ENCODE data around the gene HPCAL1.

DNA sequence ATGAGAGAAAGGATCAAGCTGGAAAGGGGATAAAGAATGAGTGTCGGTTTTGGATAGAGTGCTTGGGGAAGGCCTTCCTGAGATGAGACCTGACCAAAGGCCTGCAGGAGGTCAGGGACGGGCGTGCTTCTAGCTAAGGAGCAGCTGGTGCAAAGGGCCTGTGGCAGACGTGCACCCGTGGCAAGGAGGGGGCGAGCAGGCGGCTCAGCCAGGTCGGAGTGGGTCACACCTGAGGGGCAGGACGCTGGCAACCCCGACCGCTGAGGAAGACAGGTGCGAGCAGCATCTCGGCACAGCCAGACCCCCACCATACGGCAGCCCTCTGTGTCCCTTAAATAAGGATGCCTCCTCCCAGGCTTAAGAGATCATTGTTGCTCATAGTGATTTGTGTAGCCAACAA, 97.3 kb downstream of the HPCAL1 start:
- no peak for TF ChIP-seq EZH2 (IDR thresholded peaks at IDR 0.05; ENCODE audit: insufficient read depth, low read length)
- TF ChIP-seq, protein P1, sequence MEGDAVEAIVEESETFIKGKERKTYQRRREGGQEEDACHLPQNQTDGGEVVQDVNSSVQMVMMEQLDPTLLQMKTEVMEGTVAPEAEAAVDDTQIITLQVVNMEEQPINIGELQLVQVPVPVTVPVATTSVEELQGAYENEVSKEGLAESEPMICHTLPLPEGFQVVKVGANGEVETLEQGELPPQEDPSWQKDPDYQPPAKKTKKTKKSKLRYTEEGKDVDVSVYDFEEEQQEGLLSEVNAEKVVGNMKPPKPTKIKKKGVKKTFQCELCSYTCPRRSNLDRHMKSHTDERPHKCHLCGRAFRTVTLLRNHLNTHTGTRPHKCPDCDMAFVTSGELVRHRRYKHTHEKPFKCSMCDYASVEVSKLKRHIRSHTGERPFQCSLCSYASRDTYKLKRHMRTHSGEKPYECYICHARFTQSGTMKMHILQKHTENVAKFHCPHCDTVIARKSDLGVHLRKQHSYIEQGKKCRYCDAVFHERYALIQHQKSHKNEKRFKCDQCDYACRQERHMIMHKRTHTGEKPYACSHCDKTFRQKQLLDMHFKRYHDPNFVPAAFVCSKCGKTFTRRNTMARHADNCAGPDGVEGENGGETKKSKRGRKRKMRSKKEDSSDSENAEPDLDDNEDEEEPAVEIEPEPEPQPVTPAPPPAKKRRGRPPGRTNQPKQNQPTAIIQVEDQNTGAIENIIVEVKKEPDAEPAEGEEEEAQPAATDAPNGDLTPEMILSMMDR (IDR thresholded peaks at IDR 0.05; ENCODE audit: insufficient read depth, low read depth, low read length), result no peak
